Naive B cell (primary cell): ENCODE results near the gene USP54. TPM values are rescaled to one million over a fixed set of nuclear protein-coding genes. Genes with fewer than 3 reads are reported as not detected.
"Not testable (repeated sequence)": the region's sequence is repeated elsewhere in the genome, so short reads cannot be mapped to it uniquely, and the experiment has no call there.

ENCODE experiments used
- ATAC-seq, 2 donors: fragments of 150-1000 bp; cut with Tn5 transposase; 2 replicates each; pipeline ENCODE4 v1.10.0; 2021; ENCODE audit warnings: low read depth in 2 of 2, mild to moderate bottlenecking in 2 of 2, moderate library complexity in 2 of 2
- DNase-seq: peaks from one replicate; pipeline ENCODE4 v3.0.0; 2022
- H3K27ac Mint-ChIP-seq, 6 donors: one replicate each; pipeline ENCODE4 v1.8.0; 2020 to 2022; ENCODE audit warnings: mild to moderate bottlenecking in 6 of 6, mixed read lengths in 6 of 6, moderate library complexity in 5 of 6, inconsistent platforms in 2 of 6
- H3K27me3 Mint-ChIP-seq, 3 donors: one replicate each; pipeline ENCODE4 v1.8.0; 2021 to 2022; ENCODE audit warnings: mixed read lengths in 3 of 3, mild to moderate bottlenecking in 1 of 3
- H3K36me3 Mint-ChIP-seq, 2 donors: one replicate each; pipeline ENCODE4 v1.8.0; 2020 to 2022; ENCODE audit warnings: mixed read lengths in 2 of 2, inconsistent platforms in 1 of 2, mild to moderate bottlenecking in 1 of 2
- H3K4me1 Mint-ChIP-seq, 3 donors: one replicate each; pipeline ENCODE4 v1.8.0; 2020 to 2022; ENCODE audit warnings: mixed read lengths in 3 of 3, inconsistent platforms in 1 of 3, mild to moderate bottlenecking in 1 of 3, moderate library complexity in 1 of 3
- H3K4me3 Mint-ChIP-seq, 8 donors: one replicate each; pipeline ENCODE4 v1.8.0; 2020 to 2022; ENCODE audit warnings: mild to moderate bottlenecking in 8 of 8, mixed read lengths in 8 of 8, moderate library complexity in 8 of 8, inconsistent platforms in 2 of 8
- H3K9me3 Mint-ChIP-seq, 7 donors: one replicate each; pipeline ENCODE4 v1.8.0; 2020 to 2022; ENCODE audit warnings: mixed read lengths in 7 of 7, mild to moderate bottlenecking in 5 of 7, inconsistent platforms in 2 of 7, moderate library complexity in 1 of 7
- polyA plus RNA-seq, 6 donors: library from polyadenylated mRNA; unstranded; fragments of 300-500 nt; fragmentation: Illumina TruSeq; gene quantifications; one replicate each; pipeline ENCODE4 v1.2.3, GENCODE V29; 2021; ENCODE audit warnings: low read depth in 6 of 6

USP54 gene
- polyA plus RNA-seq, 6 donors from 2014 or later: 0.90 to 2.3 (median 1.00) TPM; not detected in 1

GRCh38 chr10:73578927-73579326 is 12.2 kb downstream of the USP54 start:
- not testable (repeated sequence) for ATAC-seq, H3K36me3 Mint-ChIP-seq

GRCh38 chr10:73577788-73578187 is 13.4 kb downstream of the USP54 start:
- H3K9me3 Mint-ChIP-seq: no peaks in the 10 kb centered on the region

More at GRCh38 chr10:73578927-73579326, 12.2 kb downstream of the USP54 start:
- not testable (repeated sequence) for H3K9me3 Mint-ChIP-seq, H3K27ac Mint-ChIP-seq, H3K4me3 Mint-ChIP-seq, H3K4me1 Mint-ChIP-seq, H3K27me3 Mint-ChIP-seq, DNase-seq

GRCh38 chr10:73576890-73577591 is 14.1 kb downstream of the USP54 start:
- Mint-ChIP-seq H3K4me1 (no peaks in the 10 kb centered on the region), H3K27me3 (no peaks in the 10 kb centered on the region), H3K9me3 (no peaks in the 10 kb centered on the region)

More at GRCh38 chr10:73577788-73578187, 13.4 kb downstream of the USP54 start:
- Mint-ChIP-seq H3K4me1 (no peaks in the 10 kb centered on the region), H3K36me3 (no peaks in the 10 kb centered on the region), H3K27me3 (no peaks in the 10 kb centered on the region), H3K27ac (no peak overlapping the region), H3K4me3 (no peak overlapping the region)
- no peak for DNase-seq
- no peak for ATAC-seq

GRCh38 chr10:73576178-73576889 is 14.8 kb downstream of the USP54 start:
- peak overlapping the region in 1 of 6 donors; percentile 44 for H3K27ac Mint-ChIP-seq
- H3K9me3 Mint-ChIP-seq: no peaks in the 10 kb centered on the region
- DNase-seq (no peak), ATAC-seq (no peak)
- H3K4me3 Mint-ChIP-seq: no peak overlapping the region
- H3K36me3 Mint-ChIP-seq: no peaks in the 10 kb centered on the region
- no peaks in the 10 kb centered on the region for H3K4me1 Mint-ChIP-seq
- no peaks in the 10 kb centered on the region for H3K27me3 Mint-ChIP-seq

More at GRCh38 chr10:73576890-73577591, 14.1 kb downstream of the USP54 start:
- H3K4me3 Mint-ChIP-seq: no peak overlapping the region
- no peak overlapping the region for H3K27ac Mint-ChIP-seq
- H3K36me3 Mint-ChIP-seq: no peaks in the 10 kb centered on the region
- no peak for ATAC-seq
- no peak for DNase-seq

GRCh38 chr10:73567025-73567424 is 24.1 kb downstream of the USP54 start:
- not testable (repeated sequence) for H3K36me3 Mint-ChIP-seq, ATAC-seq, H3K9me3 Mint-ChIP-seq, H3K27me3 Mint-ChIP-seq, H3K4me3 Mint-ChIP-seq, H3K27ac Mint-ChIP-seq, H3K4me1 Mint-ChIP-seq, DNase-seq

GRCh38 chr10:73561192-73561591 is 29.9 kb downstream of the USP54 start:
- H3K4me1 Mint-ChIP-seq: no peaks in the 10 kb centered on the region
- H3K36me3 Mint-ChIP-seq: no peaks in the 10 kb centered on the region
- H3K4me3 Mint-ChIP-seq: no peak overlapping the region
- H3K27me3 Mint-ChIP-seq: no peaks in the 10 kb centered on the region
- ATAC-seq: no peak
- H3K27ac Mint-ChIP-seq: no peak overlapping the region
- no peaks in the 10 kb centered on the region for H3K9me3 Mint-ChIP-seq
- no peak for DNase-seq

- Mint-ChIP-seq H3K36me3 (no peaks in the 10 kb centered on the region), H3K27me3 (no peaks in the 10 kb centered on the region), H3K27ac (no peak overlapping the region), H3K4me1 (no peaks in the 10 kb centered on the region), H3K9me3 (no peaks in the 10 kb centered on the region), H3K4me3 (no peak overlapping the region)
- ATAC-seq: no peak
- no peak for DNase-seq
These were observed 31.6 kb downstream of the USP54 start for GRCh38 chr10:73559590-73559989.

- H3K36me3 Mint-ChIP-seq: no peaks in the 10 kb centered on the region
- H3K4me3 Mint-ChIP-seq: no peak overlapping the region
- H3K27me3 Mint-ChIP-seq: no peaks in the 10 kb centered on the region
- H3K27ac Mint-ChIP-seq: no peak overlapping the region
- no peaks in the 10 kb centered on the region for H3K9me3 Mint-ChIP-seq
- no peak for ATAC-seq
- no peaks in the 10 kb centered on the region for H3K4me1 Mint-ChIP-seq
- DNase-seq: no peak
These were observed 34.3 kb downstream of the USP54 start for GRCh38 chr10:73556855-73557254.

- Mint-ChIP-seq H3K27ac (no peak overlapping the region), H3K4me1 (no peaks in the 10 kb centered on the region), H3K9me3 (no peaks in the 10 kb centered on the region), H3K4me3 (no peak overlapping the region), H3K36me3 (no peaks in the 10 kb centered on the region), H3K27me3 (no peaks in the 10 kb centered on the region)
- ATAC-seq: no peak
- no peak for DNase-seq
These were observed 36.4 kb downstream of the USP54 start for GRCh38 chr10:73554721-73555120.

GRCh38 chr10:73553761-73554160 is 37.4 kb downstream of the USP54 start:
- H3K9me3 Mint-ChIP-seq: no peaks in the 10 kb centered on the region
- ATAC-seq (no peak), DNase-seq (no peak)
- no peak overlapping the region for H3K27ac Mint-ChIP-seq
- no peaks in the 10 kb centered on the region for H3K36me3 Mint-ChIP-seq
- no peak overlapping the region for H3K4me3 Mint-ChIP-seq
- H3K4me1 Mint-ChIP-seq: no peaks in the 10 kb centered on the region
- no peaks in the 10 kb centered on the region for H3K27me3 Mint-ChIP-seq

- no peaks in the 10 kb centered on the region for H3K27me3 Mint-ChIP-seq
- no peak overlapping the region for H3K4me3 Mint-ChIP-seq
- DNase-seq (no peak), ATAC-seq (no peak)
- no peaks in the 10 kb centered on the region for H3K4me1 Mint-ChIP-seq
- H3K36me3 Mint-ChIP-seq: no peaks in the 10 kb centered on the region
- peak overlapping the region in 1 of 6 donors; percentile 17 for H3K27ac Mint-ChIP-seq
- no peaks in the 10 kb centered on the region for H3K9me3 Mint-ChIP-seq
These were observed 38.1 kb downstream of the USP54 start for GRCh38 chr10:73552819-73553715.

- no peak overlapping the region for H3K27ac Mint-ChIP-seq
- H3K4me3 Mint-ChIP-seq: no peak overlapping the region
- DNase-seq (no peak), ATAC-seq (no peak)
- no peaks in the 10 kb centered on the region for H3K4me1 Mint-ChIP-seq
- H3K27me3 Mint-ChIP-seq: no peaks in the 10 kb centered on the region
- H3K36me3 Mint-ChIP-seq: no peaks in the 10 kb centered on the region
- no peaks in the 10 kb centered on the region for H3K9me3 Mint-ChIP-seq
These were observed 39.6 kb downstream of the USP54 start for GRCh38 chr10:73551515-73551914.

- ATAC-seq (no peak), DNase-seq (no peak)
- Mint-ChIP-seq H3K36me3 (no peaks in the 10 kb centered on the region), H3K27ac (no peak overlapping the region), H3K4me1 (no peaks in the 10 kb centered on the region), H3K9me3 (no peaks in the 10 kb centered on the region), H3K27me3 (no peaks in the 10 kb centered on the region), H3K4me3 (no peak overlapping the region)
These were observed 45.8 kb downstream of the USP54 start for GRCh38 chr10:73545357-73545756.
